HG02588 (cell line): ENCODE measurements around the gene ARHGAP36.

Experiments used
- ATAC-seq: cut with Tn5 transposase; IDR thresholded peaks from one replicate; pipeline ENCODE4 v1.9.1; 2021; ENCODE audit warnings: mild to moderate bottlenecking, moderate library complexity; ENCODE audit not compliant: unreplicated experiment

The ARHGAP36 gene

GRCh38 chrX:131068945-131069719 lies 11.0 kb downstream of the ARHGAP36 start:
- ATAC-seq, result no peak

DNA sequence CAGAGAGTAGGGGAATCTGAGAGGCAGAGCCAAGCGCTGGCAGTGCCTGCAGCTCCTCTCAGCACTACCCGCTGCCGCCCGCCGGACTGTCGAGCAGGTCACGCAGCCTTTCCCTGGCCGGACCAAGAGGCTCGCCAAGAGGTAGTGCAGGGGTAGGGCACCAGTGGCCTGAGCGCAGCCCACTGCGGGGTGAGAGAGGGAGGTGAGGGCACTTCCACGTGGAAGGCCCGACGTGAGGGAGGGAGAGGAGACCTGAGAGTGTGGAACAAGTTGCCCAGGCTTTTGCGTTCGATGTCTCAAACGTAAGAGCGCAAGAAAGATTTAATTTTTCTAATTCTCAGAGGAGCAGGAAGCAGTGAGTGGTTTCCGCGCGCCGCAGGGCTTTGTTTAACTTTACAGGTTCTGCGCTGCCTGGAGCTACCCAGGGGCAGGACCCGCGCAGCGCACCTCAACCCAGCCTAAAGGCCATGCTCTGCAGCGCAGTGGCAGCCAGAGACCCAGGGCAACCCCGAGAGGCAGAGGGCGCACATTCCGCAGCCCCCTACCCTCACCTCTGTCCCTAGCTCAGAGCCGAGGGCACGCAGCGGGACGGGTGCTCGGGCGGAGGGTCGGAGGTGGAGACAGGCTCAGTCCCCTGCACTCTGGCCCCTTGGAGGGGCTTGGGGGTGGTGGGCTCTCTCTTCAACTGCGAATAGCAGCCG lies 14.9 kb downstream of the ARHGAP36 start:
- no peak for ATAC-seq

DNA sequence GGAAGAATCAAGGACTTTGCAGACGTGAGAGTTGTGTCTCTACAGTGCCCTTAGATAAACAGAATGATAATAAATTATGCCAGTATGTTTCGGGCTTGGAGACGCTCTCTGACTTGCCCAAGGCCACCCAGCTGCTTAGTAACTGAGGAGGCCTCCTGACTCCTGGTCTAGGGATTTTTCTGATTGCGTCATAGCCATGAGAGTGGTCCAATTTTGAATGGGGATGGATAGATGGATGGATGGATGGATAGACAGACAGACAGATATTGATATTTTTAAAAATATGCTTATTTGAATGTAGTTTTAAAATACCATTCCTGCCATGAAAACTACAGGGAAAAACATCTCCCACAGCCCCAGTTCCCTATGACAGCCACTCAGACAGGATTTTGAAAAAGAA lies 15.5 kb downstream of the ARHGAP36 start:
- ATAC-seq, result no peak

GRCh38 chrX:131081772-131082740 lies 23.9 kb downstream of the ARHGAP36 start:
- ATAC-seq, result no peak

DNA sequence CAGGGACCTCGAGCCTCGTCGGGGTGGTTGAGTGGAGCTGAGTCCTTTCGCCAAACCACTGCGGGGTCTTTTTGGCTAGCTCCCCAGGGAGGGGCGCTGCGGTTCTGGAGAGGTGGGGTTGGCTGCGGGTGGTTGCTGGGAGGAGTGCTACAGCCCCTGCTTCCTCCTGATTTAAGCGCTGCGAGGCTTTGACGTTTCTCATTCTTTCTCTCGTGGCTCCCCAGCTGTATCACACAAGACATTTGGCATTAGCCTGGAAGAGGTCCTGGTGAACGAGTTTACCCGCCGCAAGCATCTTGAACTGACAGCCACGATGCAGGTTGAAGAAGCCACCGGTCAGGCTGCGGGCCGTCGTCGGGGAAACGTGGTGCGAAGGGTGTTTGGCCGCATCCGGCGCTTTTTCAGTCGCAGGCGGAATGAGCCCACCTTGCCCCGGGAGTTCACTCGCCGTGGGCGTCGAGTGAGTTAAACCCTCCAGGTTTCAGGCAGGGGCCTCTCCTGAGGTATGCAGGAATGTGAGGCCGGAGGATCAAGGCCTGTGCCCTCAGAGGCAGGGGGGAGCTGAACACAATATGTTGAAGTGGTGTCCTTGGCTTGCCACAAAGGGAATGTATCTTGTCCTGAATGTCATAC lies 25.5 kb downstream of the ARHGAP36 start:
- no peak for ATAC-seq

DNA sequence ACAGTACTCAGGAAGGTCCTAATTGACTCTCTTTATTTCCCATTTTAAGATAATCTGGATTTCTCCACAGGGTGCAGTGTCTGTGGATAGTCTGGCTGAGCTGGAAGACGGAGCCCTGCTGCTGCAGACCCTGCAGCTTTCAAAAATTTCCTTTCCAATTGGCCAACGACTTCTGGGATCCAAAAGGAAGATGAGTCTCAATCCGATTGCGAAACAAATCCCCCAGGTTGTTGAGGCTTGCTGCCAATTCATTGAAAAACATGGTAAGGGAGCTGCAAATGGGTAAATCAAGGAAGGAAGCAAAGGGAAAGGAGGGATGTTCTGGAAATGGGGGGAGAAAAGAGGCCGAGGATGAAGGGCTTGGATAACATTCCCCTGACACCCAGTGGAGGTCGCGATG lies 26.0 kb downstream of the ARHGAP36 start:
- no peak for ATAC-seq

DNA sequence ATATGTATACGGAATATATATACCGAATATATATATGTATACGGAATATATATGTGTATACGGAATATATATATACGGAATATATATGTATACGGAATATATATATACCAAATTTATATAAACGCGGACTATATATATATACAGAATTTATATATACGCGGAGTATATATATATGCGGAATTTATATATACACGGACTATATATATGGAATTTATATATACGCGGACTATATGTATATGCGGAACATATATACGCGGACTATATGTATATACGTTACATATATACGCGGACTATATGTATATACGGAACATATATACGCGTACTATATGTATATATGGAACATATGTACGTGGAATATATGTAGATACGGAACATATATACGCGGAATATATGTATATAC lies 78.6 kb downstream of the ARHGAP36 start:
- no peak for ATAC-seq

DNA sequence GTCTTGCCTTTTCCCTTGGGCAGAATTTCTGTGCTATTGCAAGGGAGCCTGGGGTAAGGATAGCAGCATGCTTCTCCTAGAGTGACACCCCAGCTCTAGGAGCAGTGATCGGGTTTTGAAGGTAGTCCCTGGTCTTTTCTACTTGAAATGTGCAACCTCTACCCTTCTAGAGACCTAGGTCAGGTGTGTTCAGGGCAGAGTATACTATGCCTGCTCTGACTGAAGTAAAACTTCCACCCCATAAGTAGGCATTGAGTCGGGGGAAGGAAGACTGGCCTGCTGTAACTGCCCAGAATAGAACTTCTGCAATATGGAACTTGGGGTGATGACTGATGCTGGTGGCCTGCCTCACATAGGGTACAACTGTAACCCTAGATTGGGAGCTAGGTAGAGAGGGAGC lies 80.9 kb downstream of the ARHGAP36 start:
- ATAC-seq, result no peak
